OCI-LY3 (cell line): Measurements from ENCODE around the gene ADAD2.

ENCODE experiments used
- EZH2phosphoT487 ChIP-seq: fragments of 200-600 bp; shearing (Covaris generic); IDR thresholded peaks from 2 replicates; pipeline ENCODE4 v1.6.1; 2018; ENCODE audit warnings: antibody characterized with exemption, mixed run types, low read depth
- TF ChIP-seq, protein P1 (sequence below): fragments of 200-600, 300-600 bp; sonication (generic); IDR thresholded peaks from 2 replicates; pipeline ENCODE4 v1.5.1; 2014; ENCODE audit warnings: antibody characterized with exemption, low read length, low read depth

DNA sequence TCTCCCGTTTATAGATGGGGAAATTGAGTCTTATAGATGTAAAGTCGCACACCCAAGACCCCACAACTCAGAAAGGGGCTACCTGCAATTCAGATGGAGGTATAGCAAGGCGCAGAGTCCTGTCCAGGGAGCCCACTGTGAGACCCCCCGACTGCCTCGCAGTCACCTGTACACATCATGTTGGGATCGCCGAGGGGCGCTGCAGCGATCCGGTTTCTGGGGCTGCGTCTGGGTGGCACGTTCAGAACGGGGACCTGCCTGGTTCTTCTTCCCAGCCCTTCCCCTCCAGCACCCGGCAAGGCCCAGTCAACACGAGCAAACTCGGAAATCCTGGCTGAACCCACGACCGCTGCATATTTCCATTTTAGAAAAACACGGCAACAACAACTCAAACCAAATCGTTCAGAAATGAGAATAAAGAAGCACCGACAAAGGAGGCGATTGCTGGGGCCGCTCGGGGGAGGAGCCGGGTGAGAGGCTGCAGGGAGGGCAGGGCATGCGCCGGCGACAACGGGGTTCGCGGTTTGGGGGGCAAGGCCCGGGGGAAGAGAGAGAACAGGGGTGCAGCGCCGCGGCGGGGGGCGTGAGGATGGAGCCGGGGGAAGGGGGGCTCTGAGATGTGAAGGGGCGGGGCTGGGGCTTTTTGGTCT is 46.6 kb upstream of the ADAD2 start:
- TF ChIP-seq, protein P1, sequence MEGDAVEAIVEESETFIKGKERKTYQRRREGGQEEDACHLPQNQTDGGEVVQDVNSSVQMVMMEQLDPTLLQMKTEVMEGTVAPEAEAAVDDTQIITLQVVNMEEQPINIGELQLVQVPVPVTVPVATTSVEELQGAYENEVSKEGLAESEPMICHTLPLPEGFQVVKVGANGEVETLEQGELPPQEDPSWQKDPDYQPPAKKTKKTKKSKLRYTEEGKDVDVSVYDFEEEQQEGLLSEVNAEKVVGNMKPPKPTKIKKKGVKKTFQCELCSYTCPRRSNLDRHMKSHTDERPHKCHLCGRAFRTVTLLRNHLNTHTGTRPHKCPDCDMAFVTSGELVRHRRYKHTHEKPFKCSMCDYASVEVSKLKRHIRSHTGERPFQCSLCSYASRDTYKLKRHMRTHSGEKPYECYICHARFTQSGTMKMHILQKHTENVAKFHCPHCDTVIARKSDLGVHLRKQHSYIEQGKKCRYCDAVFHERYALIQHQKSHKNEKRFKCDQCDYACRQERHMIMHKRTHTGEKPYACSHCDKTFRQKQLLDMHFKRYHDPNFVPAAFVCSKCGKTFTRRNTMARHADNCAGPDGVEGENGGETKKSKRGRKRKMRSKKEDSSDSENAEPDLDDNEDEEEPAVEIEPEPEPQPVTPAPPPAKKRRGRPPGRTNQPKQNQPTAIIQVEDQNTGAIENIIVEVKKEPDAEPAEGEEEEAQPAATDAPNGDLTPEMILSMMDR, result no peak; the same call in 1 of the 2 replicates
- TF ChIP-seq EZH2phosphoT487, result no peak
